K562 (cell line): Measurements from ENCODE around the gene MYO5C. TPM values are rescaled to one million over a fixed set of nuclear protein-coding genes. Genes with fewer than 3 reads are reported as not detected.

Experiments used
- ATAC-seq: fragments of 200-7000 bp; cut with Tn5 transposase; 3 replicates; pipeline ENCODE4 v1.9.1; 2020; ENCODE audit warnings: moderate library complexity
- BruUV-seq: library from RNA; stranded (reverse); fragments of 400-500 nt; replicated peaks from 2 replicates; lab custom pipeline; 2021; lab: Mats Ljungman, UMichigan
- CTCF ChIA-PET: fragments of 300-600 bp; formaldehyde crosslinking; extraction: SDS; loops from one replicate; lab custom pipeline; 2021; ENCODE audit warnings: low intra/inter-chr PET ratio; lab: Yijun Ruan, JAX
- POLR2A ChIA-PET: fragments of 300-600, 350-650 bp; sonication (Branson Sonifier 250); formaldehyde crosslinking; extraction: SDS; loops from one replicate; lab custom pipeline; 2021; ENCODE audit warnings: antibody characterized with exemption, inconsistent platforms; lab: Yijun Ruan, JAX
- DNase-seq, 4 experiments: peaks; one replicate each; pipeline versions ENCODE4 v3.0.0 to v3.0.0-alpha.2; 2011 to 2018; ENCODE audit warnings: low spot score in 3 of 4, mixed read lengths in 3 of 4; ENCODE audit errors: extremely low read depth in 1 of 4
- FAIRE-seq: peaks from 2 replicates; lab custom pipeline; 2011; peaks lifted over from hg19 to GRCh38; lab: Jason Lieb, UNC
- H2AFZ ChIP-seq: 2 replicates; pipeline ENCODE4 v1.6.0; 2011; ENCODE audit warnings: low read depth, low read length, control low read depth, inconsistent platforms
- H3K27ac ChIP-seq: fragments of 200-600 bp; 3 replicates; pipeline ENCODE4 v1.8.0; 2011; ENCODE audit warnings: low read depth, mild to moderate bottlenecking, control low read depth, inconsistent platforms, low read length, moderate library complexity, mixed read lengths; ENCODE audit errors: extremely low read depth
- H3K27me3 ChIP-seq, 2 experiments: fragments of 300-600 bp in 1 of 2; 2 replicates in 1 of 2; 3 replicates in 1 of 2; pipeline versions ENCODE4 v1.6.0 to v1.8.0; 2011; ENCODE audit warnings: inconsistent platforms in 2 of 2, low read length in 2 of 2, mild to moderate bottlenecking in 1 of 2, mixed read lengths in 1 of 2, moderate library complexity in 1 of 2; ENCODE audit not compliant: control insufficient read depth in 2 of 2, insufficient read depth in 2 of 2
- H3K36me3 ChIP-seq: fragments of 300-600 bp; 3 replicates; pipeline ENCODE4 v1.8.0; 2011; ENCODE audit warnings: mild to moderate bottlenecking, low read length, inconsistent platforms; ENCODE audit not compliant: control insufficient read depth, insufficient read depth
- H3K4me1 ChIP-seq, 2 experiments: fragments of 200-600 bp in 1 of 2; replicated peaks in 1 of 2; 2 replicates in 1 of 2; 3 replicates in 1 of 2; pipeline versions ENCODE4 v1.5.1 to v1.8.0; 2011; ENCODE audit warnings: inconsistent platforms in 2 of 2, low read length in 2 of 2, mild to moderate bottlenecking in 1 of 2, mixed read lengths in 1 of 2, moderate library complexity in 1 of 2; ENCODE audit not compliant: control insufficient read depth in 2 of 2, insufficient read depth in 2 of 2
- H3K4me2 ChIP-seq: 2 replicates; pipeline ENCODE4 v1.6.1; 2011; ENCODE audit warnings: low read length, control low read depth, inconsistent platforms, mixed read lengths; ENCODE audit not compliant: insufficient read depth
- H3K4me3 ChIP-seq: fragments of 200-600 bp; sonication (generic), shearing (Covaris generic); 2 replicates; pipeline ENCODE4 v1.5.1; 2016; ENCODE audit warnings: control low read depth, inconsistent platforms
- H3K79me2 ChIP-seq: fragments of 200-600 bp; 3 replicates; pipeline ENCODE4 v1.8.0; 2011; ENCODE audit warnings: low read length, inconsistent platforms; ENCODE audit not compliant: control insufficient read depth, insufficient read depth
- H3K9ac ChIP-seq, 2 experiments: 2 replicates each; pipeline versions ENCODE4 v1.6.0 to v1.6.1; 2011; ENCODE audit warnings: low read depth in 2 of 2, low read length in 2 of 2, control low read depth in 1 of 2, inconsistent platforms in 1 of 2, mild to moderate bottlenecking in 1 of 2, mixed read lengths in 1 of 2; ENCODE audit not compliant: insufficient read depth in 1 of 2
- H3K9me1 ChIP-seq: one replicate; pipeline ENCODE4 v1.6.0; 2011; ENCODE audit warnings: inconsistent platforms, mild to moderate bottlenecking, low read length, moderate library complexity; ENCODE audit not compliant: control insufficient read depth, insufficient read depth
- H3K9me3 ChIP-seq: replicated peaks from 2 replicates; pipeline ENCODE4 v1.5.1; 2011; ENCODE audit warnings: low read depth, low read length, inconsistent platforms; ENCODE audit not compliant: control insufficient read depth, insufficient read depth
- H4K20me1 ChIP-seq: replicated peaks from 2 replicates; pipeline ENCODE4 v1.6.1; 2011; ENCODE audit warnings: low read length, inconsistent platforms, mixed read lengths; ENCODE audit not compliant: control insufficient read depth, insufficient read depth
- CHD1 ChIP-seq: fragments of 200-600 bp; sonication (generic); IDR thresholded peaks from one replicate; pipeline ENCODE4 v1.6.1; 2012; ENCODE audit warnings: mild to moderate bottlenecking, moderate library complexity, low read length, inconsistent platforms
- ELF2 ChIP-seq: fragments of 250-450 bp; sonication (Bioruptor Pico); IDR thresholded peaks from 2 replicates; pipeline ENCODE4 v1.5.0; 2021; ENCODE audit warnings: mild to moderate bottlenecking
- ETS2 ChIP-seq: IDR thresholded peaks from 2 replicates; pipeline ENCODE4 v1.6.1; 2016; ENCODE audit warnings: borderline replicate concordance, missing genetic modification characterization, mild to moderate bottlenecking, moderate library complexity, missing compliant biosample characterization; ENCODE audit not compliant: poor library complexity, severe bottlenecking
- FOXM1 ChIP-seq, 2 experiments: fragments of 450-650 bp in 1 of 2; sonication (generic) in 1 of 2; formaldehyde crosslinking in 1 of 2; IDR thresholded peaks; 2 replicates each; pipeline versions ENCODE4 v1.6.1 to v1.9.0; 2017 to 2022; ENCODE audit warnings: low read depth in 2 of 2, mild to moderate bottlenecking in 2 of 2, missing genetic modification reagents in 1 of 2, moderate library complexity in 1 of 2
- ILF3 ChIP-seq: fragments of 450-650 bp; IDR thresholded peaks from 2 replicates; pipeline ENCODE4 v1.6.1; 2018; ENCODE audit warnings: antibody characterized with exemption, mild to moderate bottlenecking, moderate library complexity, borderline replicate concordance
- TAF1 ChIP-seq: IDR thresholded peaks from 2 replicates; pipeline ENCODE4 v1.6.1; 2011; ENCODE audit warnings: mild to moderate bottlenecking, low read length, moderate library complexity; ENCODE audit not compliant: insufficient read depth, control insufficient read depth, severe bottlenecking; ENCODE audit errors: extremely low read depth
- whole genome bisulfite sequencing: fragments of 100-300 bp; shearing (Covaris generic); methylation state at CpG from one replicate; pipeline ENCODE4 v1.1.6; 2016; ENCODE audit warnings: low coverage, mixed read lengths; ENCODE audit not compliant: insufficient coverage; ENCODE audit errors: missing lambda C conversion rate; 5-methylcytosine and 5-hydroxymethylcytosine counted together
- in situ Hi-C: fragments of 300-500 bp; cut with MboI; formaldehyde crosslinking; loops from 4 replicates; pipeline ENCODE4 v1.15.0; 2018; ENCODE audit warnings: inconsistent platforms, mixed read lengths
- intact Hi-C: fragments of 100-400 bp; cut with micrococcal nuclease; formaldehyde crosslinking; loops from 2 replicates; pipeline ENCODE4 v1.14.2; 2022
- polyA plus RNA-seq, 8 experiments: library from polyadenylated mRNA; depleted of rRNA in 4 of 8; stranded (reverse) in 5 of 8; unstranded in 3 of 8; fragments of >200 nt; fragmentation: Nextera tagmentation in 2 of 8; fragmentation: Illumina TruSeq in 1 of 8; extraction: Ambion mirVana in 2 of 8; extraction: Trizol in 1 of 8; gene quantifications; 2 replicates each; pipeline versions ENCODE4 v1.2.1 to v1.2.3, GENCODE V29; 2011 to 2014; ENCODE audit warnings: inconsistent platforms in 1 of 8, missing spikeins in 1 of 8
- total RNA-seq, 7 experiments: library from RNA; depleted of rRNA in 6 of 7; stranded (reverse); fragments of >200 nt in 6 of 7; fragmentation: Illumina TruSeq in 2 of 7; extraction: Trizol in 2 of 7; gene quantifications; 2 replicates each; pipeline versions ENCODE4 v1.2.1 to v1.2.3, GENCODE V29; 2011 to 2021; ENCODE audit warnings: low replicate concordance in 1 of 7
- TF ChIP-seq, protein P1 (sequence below): fragments of 200-600 bp; sonication (generic); IDR thresholded peaks from one replicate; pipeline ENCODE4 v1.6.1; 2012; ENCODE audit warnings: mild to moderate bottlenecking, low read depth, low read length, inconsistent platforms

The MYO5C gene
- total and polyA plus RNA-seq, 9 of the 15 experiments (the other 6 are each of a cell fraction or from before 2014, with no cell fraction given): 0.01 to 0.24 TPM; not detected in 7

GRCh38 chr15:52150043-52150825 lies 145.4 kb downstream of the MYO5C start:
- ATAC-seq: no peak
- H4K20me1 ChIP-seq: no peaks in the 10 kb centered on the region
- no peak overlapping the region for H3K4me2 ChIP-seq
- DNase-seq: no peak
- H3K4me3 ChIP-seq: no peak overlapping the region
- POLR2A ChIA-PET: interaction anchor here (1.0 kb wide), 1 partner anchor 74 kb away, joined by 5 read pairs; no protein-coding TSS in a partner anchor
- no peaks in the 10 kb centered on the region for H3K4me1 ChIP-seq
- no peaks in the 10 kb centered on the region for H3K9me3 ChIP-seq
- H3K9ac ChIP-seq: no peak overlapping the region
- no TSS peak for BruUV-seq
- H3K27me3 ChIP-seq: peaks cover 25 to 56% of the 10 kb centered on the region in 2 experiments; a peak in 4 of 5 replicates
- H3K79me2 ChIP-seq: no peaks in the 10 kb centered on the region
- H3K9me1 ChIP-seq: no peaks in the 10 kb centered on the region
- in situ Hi-C loops (no loop called here), intact Hi-C loops (no loop called here)
- H3K36me3 ChIP-seq: no peaks in the 10 kb centered on the region
- no peak overlapping the region for H3K27ac ChIP-seq
- 1% methylated on average over 9 of the region's 9 CpGs for WGBS
- CTCF ChIA-PET: interaction anchor here (0.6 kb wide), 1 partner anchor 60 kb away, joined by 3 read pairs; no protein-coding TSS in a partner anchor
- no peak overlapping the region for H2AFZ ChIP-seq
- FAIRE-seq: no peak
- TF ChIP-seq TAF1 (no peak), FOXM1 (IDR thresholded peaks at IDR 0.05; ENCODE audit: low read depth) (no peak), FOXM1 (CRISPR knock-in tag; IDR thresholded peaks at IDR 0.05; ENCODE audit: low read depth) (no peak), ILF3 (no peak), ETS2 (tag) (no peak), CHD1 (no peak), ELF2 (no peak)
- TF ChIP-seq, protein P1, sequence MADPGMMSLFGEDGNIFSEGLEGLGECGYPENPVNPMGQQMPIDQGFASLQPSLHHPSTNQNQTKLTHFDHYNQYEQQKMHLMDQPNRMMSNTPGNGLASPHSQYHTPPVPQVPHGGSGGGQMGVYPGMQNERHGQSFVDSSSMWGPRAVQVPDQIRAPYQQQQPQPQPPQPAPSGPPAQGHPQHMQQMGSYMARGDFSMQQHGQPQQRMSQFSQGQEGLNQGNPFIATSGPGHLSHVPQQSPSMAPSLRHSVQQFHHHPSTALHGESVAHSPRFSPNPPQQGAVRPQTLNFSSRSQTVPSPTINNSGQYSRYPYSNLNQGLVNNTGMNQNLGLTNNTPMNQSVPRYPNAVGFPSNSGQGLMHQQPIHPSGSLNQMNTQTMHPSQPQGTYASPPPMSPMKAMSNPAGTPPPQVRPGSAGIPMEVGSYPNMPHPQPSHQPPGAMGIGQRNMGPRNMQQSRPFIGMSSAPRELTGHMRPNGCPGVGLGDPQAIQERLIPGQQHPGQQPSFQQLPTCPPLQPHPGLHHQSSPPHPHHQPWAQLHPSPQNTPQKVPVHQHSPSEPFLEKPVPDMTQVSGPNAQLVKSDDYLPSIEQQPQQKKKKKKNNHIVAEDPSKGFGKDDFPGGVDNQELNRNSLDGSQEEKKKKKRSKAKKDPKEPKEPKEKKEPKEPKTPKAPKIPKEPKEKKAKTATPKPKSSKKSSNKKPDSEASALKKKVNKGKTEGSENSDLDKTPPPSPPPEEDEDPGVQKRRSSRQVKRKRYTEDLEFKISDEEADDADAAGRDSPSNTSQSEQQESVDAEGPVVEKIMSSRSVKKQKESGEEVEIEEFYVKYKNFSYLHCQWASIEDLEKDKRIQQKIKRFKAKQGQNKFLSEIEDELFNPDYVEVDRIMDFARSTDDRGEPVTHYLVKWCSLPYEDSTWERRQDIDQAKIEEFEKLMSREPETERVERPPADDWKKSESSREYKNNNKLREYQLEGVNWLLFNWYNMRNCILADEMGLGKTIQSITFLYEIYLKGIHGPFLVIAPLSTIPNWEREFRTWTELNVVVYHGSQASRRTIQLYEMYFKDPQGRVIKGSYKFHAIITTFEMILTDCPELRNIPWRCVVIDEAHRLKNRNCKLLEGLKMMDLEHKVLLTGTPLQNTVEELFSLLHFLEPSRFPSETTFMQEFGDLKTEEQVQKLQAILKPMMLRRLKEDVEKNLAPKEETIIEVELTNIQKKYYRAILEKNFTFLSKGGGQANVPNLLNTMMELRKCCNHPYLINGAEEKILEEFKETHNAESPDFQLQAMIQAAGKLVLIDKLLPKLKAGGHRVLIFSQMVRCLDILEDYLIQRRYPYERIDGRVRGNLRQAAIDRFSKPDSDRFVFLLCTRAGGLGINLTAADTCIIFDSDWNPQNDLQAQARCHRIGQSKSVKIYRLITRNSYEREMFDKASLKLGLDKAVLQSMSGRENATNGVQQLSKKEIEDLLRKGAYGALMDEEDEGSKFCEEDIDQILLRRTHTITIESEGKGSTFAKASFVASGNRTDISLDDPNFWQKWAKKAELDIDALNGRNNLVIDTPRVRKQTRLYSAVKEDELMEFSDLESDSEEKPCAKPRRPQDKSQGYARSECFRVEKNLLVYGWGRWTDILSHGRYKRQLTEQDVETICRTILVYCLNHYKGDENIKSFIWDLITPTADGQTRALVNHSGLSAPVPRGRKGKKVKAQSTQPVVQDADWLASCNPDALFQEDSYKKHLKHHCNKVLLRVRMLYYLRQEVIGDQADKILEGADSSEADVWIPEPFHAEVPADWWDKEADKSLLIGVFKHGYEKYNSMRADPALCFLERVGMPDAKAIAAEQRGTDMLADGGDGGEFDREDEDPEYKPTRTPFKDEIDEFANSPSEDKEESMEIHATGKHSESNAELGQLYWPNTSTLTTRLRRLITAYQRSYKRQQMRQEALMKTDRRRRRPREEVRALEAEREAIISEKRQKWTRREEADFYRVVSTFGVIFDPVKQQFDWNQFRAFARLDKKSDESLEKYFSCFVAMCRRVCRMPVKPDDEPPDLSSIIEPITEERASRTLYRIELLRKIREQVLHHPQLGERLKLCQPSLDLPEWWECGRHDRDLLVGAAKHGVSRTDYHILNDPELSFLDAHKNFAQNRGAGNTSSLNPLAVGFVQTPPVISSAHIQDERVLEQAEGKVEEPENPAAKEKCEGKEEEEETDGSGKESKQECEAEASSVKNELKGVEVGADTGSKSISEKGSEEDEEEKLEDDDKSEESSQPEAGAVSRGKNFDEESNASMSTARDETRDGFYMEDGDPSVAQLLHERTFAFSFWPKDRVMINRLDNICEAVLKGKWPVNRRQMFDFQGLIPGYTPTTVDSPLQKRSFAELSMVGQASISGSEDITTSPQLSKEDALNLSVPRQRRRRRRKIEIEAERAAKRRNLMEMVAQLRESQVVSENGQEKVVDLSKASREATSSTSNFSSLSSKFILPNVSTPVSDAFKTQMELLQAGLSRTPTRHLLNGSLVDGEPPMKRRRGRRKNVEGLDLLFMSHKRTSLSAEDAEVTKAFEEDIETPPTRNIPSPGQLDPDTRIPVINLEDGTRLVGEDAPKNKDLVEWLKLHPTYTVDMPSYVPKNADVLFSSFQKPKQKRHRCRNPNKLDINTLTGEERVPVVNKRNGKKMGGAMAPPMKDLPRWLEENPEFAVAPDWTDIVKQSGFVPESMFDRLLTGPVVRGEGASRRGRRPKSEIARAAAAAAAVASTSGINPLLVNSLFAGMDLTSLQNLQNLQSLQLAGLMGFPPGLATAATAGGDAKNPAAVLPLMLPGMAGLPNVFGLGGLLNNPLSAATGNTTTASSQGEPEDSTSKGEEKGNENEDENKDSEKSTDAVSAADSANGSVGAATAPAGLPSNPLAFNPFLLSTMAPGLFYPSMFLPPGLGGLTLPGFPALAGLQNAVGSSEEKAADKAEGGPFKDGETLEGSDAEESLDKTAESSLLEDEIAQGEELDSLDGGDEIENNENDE: no peak
